Stomach (tissue), 4 donors: Measurements from ENCODE around the gene CELF2.

Experiments used
- CTCF ChIP-seq, 7 experiments: fragments of 450-650 bp in 4 of 7; fragments of 200-600 bp in 3 of 7; sonication (generic) in 3 of 7; IDR thresholded peaks; one replicate each; pipeline ENCODE4 v1.5.1; 2016 to 2019; ENCODE audit warnings: antibody characterized with exemption in 7 of 7, control low read depth in 2 of 7, mild to moderate bottlenecking in 1 of 7
- EP300 ChIP-seq: sonication (generic); formaldehyde crosslinking; IDR thresholded peaks from one replicate; pipeline ENCODE4 v1.6.1; 2017; ENCODE audit warnings: antibody characterized with exemption
- POLR2A ChIP-seq, 4 donors: fragments of 450-650 bp; IDR thresholded peaks; one replicate each; pipeline ENCODE4 v1.6.1; 2016; ENCODE audit warnings: antibody characterized with exemption in 4 of 4, control low read depth in 2 of 4, mild to moderate bottlenecking in 1 of 4, moderate library complexity in 1 of 4
- POLR2AphosphoS5 ChIP-seq, 3 donors: sonication (generic); formaldehyde crosslinking; IDR thresholded peaks; one replicate each; pipeline ENCODE4 v1.6.1; 2016; ENCODE audit warnings: antibody characterized with exemption in 3 of 3

DNA sequence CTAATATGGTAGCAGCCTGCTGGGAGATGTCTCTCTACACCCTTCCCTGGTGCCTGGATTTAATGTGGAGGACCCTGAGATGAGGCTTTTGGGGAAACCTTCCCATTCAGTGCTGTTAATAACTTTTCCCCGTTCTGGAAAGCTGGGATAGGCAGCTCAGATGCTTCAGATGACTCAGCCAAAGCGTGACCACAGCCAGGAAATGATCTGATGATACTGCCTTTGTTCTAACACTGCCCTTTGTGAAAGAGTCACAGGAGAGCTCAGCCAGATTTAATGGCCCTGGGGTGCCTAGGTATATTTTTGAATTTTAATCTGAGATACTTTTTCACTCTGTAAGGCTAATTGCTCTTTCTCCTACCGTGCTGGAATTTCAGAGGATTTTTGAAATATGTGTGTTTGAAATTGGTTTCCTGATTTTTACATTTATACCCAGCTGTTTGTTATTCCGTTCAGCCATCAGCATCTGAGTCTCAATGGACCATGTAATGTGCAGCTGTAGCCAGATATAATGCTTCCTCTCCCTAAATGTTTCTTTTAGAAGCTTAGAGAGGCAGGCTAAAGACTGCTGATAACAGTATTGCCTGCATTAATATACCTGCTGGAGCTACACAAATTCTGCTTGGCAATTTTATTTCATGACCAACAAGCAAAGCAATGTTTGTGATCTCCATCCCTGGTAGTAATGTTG lies 17.8 kb downstream of the CELF2 start:
- TF ChIP-seq POLR2A (IDR thresholded peaks at IDR 0.05), result no peak
- no peak for TF ChIP-seq CTCF (IDR thresholded peaks at IDR 0.05)
- no peak for TF ChIP-seq EP300
- peak in 1 of 3 donors; percentile 30 for TF ChIP-seq POLR2AphosphoS5 (IDR thresholded peaks at IDR 0.05)
